HG02840 (cell line): ENCODE measurements around the gene JAG1.

Source experiments
- ATAC-seq: cut with Tn5 transposase; IDR thresholded peaks from one replicate; pipeline ENCODE4 v1.9.1; 2021; ENCODE audit warnings: mild to moderate bottlenecking, moderate library complexity, moderate number of reproducible peaks; ENCODE audit not compliant: unreplicated experiment, low FRiP score

The JAG1 gene

GRCh38 chr20:10655720-10656669 is 17.8 kb downstream of the JAG1 start:
- ATAC-seq, result no peak

- no peak for ATAC-seq
Measured at GRCh38 chr20:10654630-10655029, 19.2 kb downstream of the JAG1 start.

- ATAC-seq, result no peak
Measured at GRCh38 chr20:10654250-10654610, 19.6 kb downstream of the JAG1 start.

- no peak for ATAC-seq
Measured at GRCh38 chr20:10653599-10654249, 20.1 kb downstream of the JAG1 start.

- ATAC-seq, result no peak
Measured at GRCh38 chr20:10652660-10653261, 21.0 kb downstream of the JAG1 start.

- ATAC-seq, result no peak
Measured at GRCh38 chr20:10652185-10652584, 21.6 kb downstream of the JAG1 start.

GRCh38 chr20:10651227-10651990 is 22.4 kb downstream of the JAG1 start:
- no peak for ATAC-seq

- ATAC-seq, result no peak
Measured at GRCh38 chr20:10649797-10650160, 24.0 kb downstream of the JAG1 start.

GRCh38 chr20:10649080-10649796 is 24.6 kb downstream of the JAG1 start:
- ATAC-seq, result no peak

- no peak for ATAC-seq
Measured at GRCh38 chr20:10648651-10649050, 25.1 kb downstream of the JAG1 start.

GRCh38 chr20:10647909-10648308 is 25.9 kb downstream of the JAG1 start:
- no peak for ATAC-seq

- ATAC-seq, result no peak
Measured at GRCh38 chr20:10647471-10647870, 26.3 kb downstream of the JAG1 start.

- no peak for ATAC-seq
Measured at GRCh38 chr20:10646886-10647420, 26.8 kb downstream of the JAG1 start.

- ATAC-seq, result no peak
Measured at GRCh38 chr20:10646006-10646405, 27.8 kb downstream of the JAG1 start.

GRCh38 chr20:10645205-10645570 is 28.6 kb downstream of the JAG1 start:
- no peak for ATAC-seq

- no peak for ATAC-seq
Measured at GRCh38 chr20:10644458-10645204, 29.2 kb downstream of the JAG1 start.

GRCh38 chr20:10643560-10643873 is 30.3 kb downstream of the JAG1 start:
- ATAC-seq, result no peak

- no peak for ATAC-seq
Measured at GRCh38 chr20:10642856-10643559, 30.8 kb downstream of the JAG1 start.

- ATAC-seq, result no peak
Measured at GRCh38 chr20:10641893-10642292, 31.9 kb downstream of the JAG1 start.
